ENCODE data around the gene PYY. TPM values are rescaled to one million over a fixed set of nuclear protein-coding genes. Genes with fewer than 3 reads are reported as not detected.

The PYY gene
- polyA plus RNA-seq, 3 donors, result not detected

- intact Hi-C loops (cut with micrococcal nuclease), result no loop called here
- no peak for DNase-seq
- no peak for TF ChIP-seq CTCF (IDR thresholded peaks at IDR 0.05)
- Histone ChIP-seq H3K4me2 (replicated peaks; ENCODE audit: extremely low read depth, low read length, poor library complexity, severe bottlenecking) (no peak overlapping the region), H2AFZ (ENCODE audit: insufficient read depth, low read depth, low read length, poor library complexity, severe bottlenecking) (no peak overlapping the region), H3K27ac (ENCODE audit: low read depth in 1 of 2, low read length in 2 of 2) (no peak overlapping the region), H3K9me3 (replicated peaks in 1 of 2; ENCODE audit: control insufficient read depth in 1 of 2, insufficient read depth in 1 of 2, low read length in 2 of 2) (peaks cover 0 to 5% of the 10 kb centered on the region in 2 donors), H3K27me3 (ENCODE audit: control insufficient read depth in 2 of 2, insufficient read depth in 2 of 2, low read length in 2 of 2) (peaks cover 30 to 38% of the 10 kb centered on the region in 2 donors), H4K20me1 (ENCODE audit: insufficient read depth, low read length) (no peaks in the 10 kb centered on the region), H3K79me2 (ENCODE audit: insufficient read depth, low read length) (no peaks in the 10 kb centered on the region), H3K4me3 (replicated peaks in 1 of 3; ENCODE audit: low read depth in 2 of 3, low read length in 3 of 3) (no peak overlapping the region), H3K9ac (ENCODE audit: insufficient read depth, low read length, poor library complexity, severe bottlenecking) (no peak overlapping the region), H3K36me3 (replicated peaks in 1 of 2; ENCODE audit: control insufficient read depth in 1 of 2, insufficient read depth in 2 of 2, low read length in 2 of 2) (no peaks in the 10 kb centered on the region), H3K4me1 (ENCODE audit: control insufficient read depth in 1 of 2, insufficient read depth in 2 of 2, low read length in 2 of 2) (peaks cover 4 to 9% of the 10 kb centered on the region in 2 donors)
- Mint-ChIP-seq H3K4me1 (peaks cover 6% of the 10 kb centered on the region), H3K4me3 (no peak overlapping the region), H3K36me3 (no peaks in the 10 kb centered on the region), H3K27ac (no peak overlapping the region), H3K9me3 (peaks cover 0 to 6% (median 0%) of the 10 kb centered on the region in 7 donors), H3K27me3 (ENCODE audit: low read depth in 3 of 3) (peaks cover 47 to 65% (median 50%) of the 10 kb centered on the region in 3 donors)
- WGBS (ENCODE audit: insufficient coverage), result 100% methylated on average over 2 of the region's 4 CpGs
These were observed 25.9 kb upstream of the PYY start for GRCh38 chr17:43979671-43980070.

- Histone ChIP-seq H3K9ac (ENCODE audit: insufficient read depth, low read length, poor library complexity, severe bottlenecking) (no peak overlapping the region), H3K36me3 (replicated peaks in 1 of 2; ENCODE audit: control insufficient read depth in 1 of 2, insufficient read depth in 2 of 2, low read length in 2 of 2) (no peaks in the 10 kb centered on the region), H3K27me3 (ENCODE audit: control insufficient read depth in 2 of 2, insufficient read depth in 2 of 2, low read length in 2 of 2) (peaks cover 25 to 32% of the 10 kb centered on the region in 2 donors), H3K79me2 (ENCODE audit: insufficient read depth, low read length) (no peaks in the 10 kb centered on the region), H2AFZ (ENCODE audit: insufficient read depth, low read depth, low read length, poor library complexity, severe bottlenecking) (no peak overlapping the region), H4K20me1 (ENCODE audit: insufficient read depth, low read length) (no peaks in the 10 kb centered on the region), H3K27ac (ENCODE audit: low read depth in 1 of 2, low read length in 2 of 2) (no peak overlapping the region), H3K9me3 (replicated peaks in 1 of 2; ENCODE audit: control insufficient read depth in 1 of 2, insufficient read depth in 1 of 2, low read length in 2 of 2) (peaks cover 0 to 5% of the 10 kb centered on the region in 2 donors), H3K4me3 (replicated peaks in 1 of 3; ENCODE audit: low read depth in 2 of 3, low read length in 3 of 3) (no peak overlapping the region), H3K4me1 (ENCODE audit: control insufficient read depth in 1 of 2, insufficient read depth in 2 of 2, low read length in 2 of 2) (peaks cover 2 to 8% of the 10 kb centered on the region in 2 donors), H3K4me2 (replicated peaks; ENCODE audit: extremely low read depth, low read length, poor library complexity, severe bottlenecking) (no peak overlapping the region)
- 80% methylated on average over 5 of the region's 7 CpGs for WGBS (ENCODE audit: insufficient coverage)
- intact Hi-C loops (cut with micrococcal nuclease), result no loop called here
- H3K27ac Mint-ChIP-seq, result no peak overlapping the region
- no peak for TF ChIP-seq CTCF (IDR thresholded peaks at IDR 0.05)
- peaks cover 4% of the 10 kb centered on the region for H3K4me1 Mint-ChIP-seq
- peaks cover 0 to 6% (median 0%) of the 10 kb centered on the region in 7 donors for H3K9me3 Mint-ChIP-seq
- no peak for DNase-seq
- no peak overlapping the region for H3K4me3 Mint-ChIP-seq
- peaks cover 41 to 61% (median 47%) of the 10 kb centered on the region in 3 donors for H3K27me3 Mint-ChIP-seq (ENCODE audit: low read depth in 3 of 3)
- H3K36me3 Mint-ChIP-seq, result no peaks in the 10 kb centered on the region
These were observed 25.3 kb upstream of the PYY start for GRCh38 chr17:43979011-43979410.
